Islet precursor cell (in vitro differentiated cells): ENCODE measurements around the gene DNAH3.
"Not testable (repeated sequence)": the region's sequence is repeated elsewhere in the genome, so short reads cannot be mapped to it uniquely, and the experiment has no call there.

Experiments
- DNase-seq: peaks from one replicate; pipeline ENCODE4 v3.0.0-alpha.2; 2018

DNAH3 gene

DNA sequence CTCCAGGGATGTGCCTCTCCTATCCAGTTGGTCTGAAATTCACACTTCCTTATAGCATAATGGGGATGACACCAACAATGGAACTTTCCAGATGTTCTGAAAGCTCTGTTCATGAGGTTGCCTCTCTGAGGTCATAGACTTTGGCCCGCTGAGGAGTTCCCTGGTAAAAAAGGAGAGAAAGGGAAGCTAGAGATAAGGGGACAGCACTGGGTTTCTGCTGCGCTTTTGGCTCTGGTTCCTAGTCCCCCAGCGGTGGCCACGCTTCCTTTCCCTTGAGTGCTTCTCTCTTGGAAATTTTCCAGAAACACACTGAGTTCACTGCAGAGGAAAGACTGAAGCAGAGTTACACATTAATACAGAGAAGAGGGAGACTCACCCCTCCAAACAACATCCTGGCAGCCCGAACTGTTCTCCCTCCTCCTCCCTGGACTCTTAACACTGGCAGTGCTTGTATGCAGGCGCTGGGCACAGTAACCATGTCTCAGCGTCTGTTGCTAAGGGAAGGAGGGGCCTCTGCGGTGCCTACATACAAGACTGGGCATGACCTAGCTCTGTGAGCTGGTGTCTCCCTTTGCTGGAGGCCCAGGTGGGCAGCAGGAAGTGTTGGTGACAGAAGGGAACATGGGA is at the start of gene DNAH3:
TSS of gene DNAH3 (minus strand) at position 472 of the 627 bp plus-strand sequence. CDS start 527 bp downstream, outside the sequence.
- no peak for DNase-seq

GRCh38 chr16:21199607-21200218 is 49.1 kb upstream of the DNAH3 start:
- peak; percentile 62 for DNase-seq

DNA sequence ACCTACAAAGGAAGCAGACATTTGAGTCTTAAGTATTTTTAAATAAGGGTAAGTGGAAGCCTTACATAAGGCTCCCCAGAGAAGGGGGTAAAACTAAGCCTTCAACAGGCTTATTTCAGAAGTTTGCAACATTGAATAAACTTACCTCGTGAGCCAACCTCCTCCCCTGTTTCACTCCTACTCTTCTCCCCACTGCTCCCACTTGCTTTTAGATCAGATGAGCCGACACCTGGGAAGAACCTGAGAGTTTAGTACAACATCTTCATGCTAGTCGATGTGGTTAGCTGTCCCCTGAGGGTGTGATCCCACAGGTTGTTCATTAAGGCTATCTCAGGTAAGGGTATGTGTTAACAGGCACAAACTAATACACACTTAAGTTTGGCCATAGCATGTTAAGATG is 47.0 kb upstream of the DNAH3 start:
- no peak for DNase-seq

DNA sequence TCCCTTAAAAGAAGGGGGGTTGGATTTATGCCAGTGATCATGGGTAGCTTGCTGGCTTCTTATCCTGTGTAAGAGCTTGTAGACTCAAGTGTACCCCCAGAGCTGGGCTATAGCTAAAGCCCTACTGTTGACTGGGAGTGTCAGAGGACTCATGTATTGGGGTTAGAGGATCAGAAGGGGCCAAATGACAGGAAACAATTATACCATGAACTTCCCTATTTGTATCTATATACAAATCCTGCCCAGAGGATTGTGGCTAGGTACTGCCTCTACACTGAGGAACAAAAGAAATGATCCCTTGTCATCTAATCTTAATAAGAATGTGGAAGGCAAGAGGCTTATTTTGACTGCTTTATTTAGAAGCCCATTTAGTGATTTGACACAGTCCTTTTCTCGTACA is 46.5 kb upstream of the DNAH3 start:
- no peak for DNase-seq

GRCh38 chr16:21195330-21195729 is 44.7 kb upstream of the DNAH3 start:
- not testable (repeated sequence) for DNase-seq

GRCh38 chr16:21194771-21195301 is 44.2 kb upstream of the DNAH3 start:
- DNase-seq = no peak

- DNase-seq = no peak
Observed at GRCh38 chr16:21192991-21193390, 42.3 kb upstream of the DNAH3 start.

DNA sequence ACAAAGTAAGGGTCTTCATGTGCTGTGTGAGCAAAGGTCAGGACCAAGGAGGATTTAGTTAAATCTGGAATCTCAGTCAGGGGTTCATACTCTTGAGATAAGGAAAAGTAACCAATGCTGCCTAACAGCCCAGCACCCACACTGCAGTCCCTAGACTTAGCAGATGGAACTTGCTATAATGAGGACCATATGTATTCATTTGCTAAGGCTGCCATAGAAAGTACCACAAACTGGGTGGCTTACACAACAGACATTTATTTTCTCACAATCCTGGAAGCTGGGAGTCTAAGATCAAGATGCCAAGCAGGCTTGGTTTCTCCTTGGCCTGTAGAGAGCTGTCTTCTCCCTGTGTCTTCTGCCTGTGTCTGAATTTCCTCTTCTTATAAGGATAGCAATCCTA is 40.0 kb upstream of the DNAH3 start:
- DNase-seq = no peak

DNA sequence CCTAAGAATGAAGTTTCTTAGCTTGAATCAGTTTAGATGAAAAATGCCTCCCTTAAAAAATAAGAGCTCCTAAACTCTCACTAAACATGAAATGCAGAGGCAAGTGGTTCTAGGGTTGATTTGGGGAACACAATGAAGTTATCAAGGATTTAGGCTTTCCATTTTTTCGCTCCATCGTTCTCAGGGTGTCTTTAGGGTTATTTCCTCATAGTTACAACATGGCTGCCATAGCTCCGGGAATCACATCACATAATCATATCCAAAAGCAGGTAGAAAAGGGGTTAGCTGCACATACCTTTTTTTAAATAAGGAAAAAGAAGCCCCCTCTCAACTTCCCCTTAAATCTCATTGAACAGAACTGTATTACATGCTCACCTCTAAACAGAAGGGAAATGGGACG is 39.4 kb upstream of the DNAH3 start:
- DNase-seq = no peak

DNA sequence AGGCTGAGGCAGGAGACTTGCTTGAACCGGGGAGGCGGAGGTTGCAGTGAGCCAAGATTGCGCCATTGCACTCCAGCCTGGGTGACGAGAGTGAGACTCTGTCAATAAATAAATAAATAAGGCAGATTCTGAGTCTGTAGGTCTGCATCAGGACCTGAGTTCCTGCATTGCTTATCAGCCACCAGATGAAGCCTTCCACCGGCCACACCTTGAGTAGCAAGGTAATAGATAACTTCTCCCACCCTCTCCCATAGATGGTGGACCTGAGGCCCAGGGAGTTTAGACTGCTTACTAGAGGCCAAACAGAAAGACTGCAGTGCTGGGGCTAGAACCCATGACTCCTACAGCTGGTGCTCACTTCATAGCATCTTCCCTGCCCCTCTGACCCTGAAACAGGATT is 38.7 kb upstream of the DNAH3 start:
- DNase-seq = no peak

GRCh38 chr16:21186326-21186691 is 35.7 kb upstream of the DNAH3 start:
- DNase-seq = no peak

DNA sequence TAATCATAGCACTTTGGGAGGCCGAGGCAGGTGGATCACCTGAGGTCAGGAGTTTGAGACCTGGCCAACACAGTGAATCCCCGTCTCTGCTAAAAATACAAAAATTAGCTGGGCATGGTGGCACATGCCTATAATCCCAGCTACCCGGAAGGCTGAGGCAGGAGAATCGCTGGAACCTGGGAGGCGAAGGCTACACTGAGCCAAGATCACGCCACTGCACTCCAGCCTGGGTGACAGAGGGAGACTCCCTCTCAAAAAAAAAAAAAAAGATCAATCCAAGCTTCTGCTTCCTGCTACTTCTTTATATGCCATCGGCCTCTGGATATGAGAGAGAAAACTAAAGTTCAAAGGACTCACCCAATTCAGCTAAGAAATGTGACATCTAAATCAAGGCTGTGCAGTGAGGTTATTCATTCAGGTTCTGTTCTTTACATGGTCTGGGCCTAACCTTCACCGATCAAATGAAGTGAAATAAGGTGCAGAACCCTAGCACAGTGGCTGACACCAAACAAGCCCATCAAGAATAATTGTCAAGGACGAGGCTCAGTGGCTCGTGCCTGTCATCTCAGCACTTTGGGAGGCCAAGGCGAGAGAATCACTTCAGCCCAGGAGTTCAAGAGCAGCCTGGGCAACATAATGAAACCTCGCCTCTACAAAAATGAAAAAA is 35.1 kb upstream of the DNAH3 start:
- DNase-seq = no peak

DNA sequence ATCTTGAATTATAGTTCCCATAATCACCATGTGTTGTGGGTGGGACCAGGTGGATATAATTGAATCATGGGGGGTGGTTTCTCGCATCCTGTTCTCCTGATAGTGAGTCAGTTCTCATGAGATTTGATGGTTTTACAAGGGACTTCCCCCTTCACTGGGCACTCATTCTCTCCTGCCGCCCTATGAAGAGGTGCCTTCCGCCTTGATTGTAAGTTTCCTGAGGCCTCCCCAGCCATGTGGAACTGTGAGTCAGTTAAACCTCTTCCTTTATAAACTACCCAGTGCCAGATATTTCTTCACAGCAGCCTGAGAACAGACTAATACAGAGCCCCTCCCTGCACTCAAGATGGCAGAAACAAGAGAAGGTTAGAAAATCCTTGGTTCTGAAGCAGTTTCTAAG is 34.2 kb upstream of the DNAH3 start:
- DNase-seq = no peak

GRCh38 chr16:21183995-21184394 is 33.3 kb upstream of the DNAH3 start:
- DNase-seq = no peak

DNA sequence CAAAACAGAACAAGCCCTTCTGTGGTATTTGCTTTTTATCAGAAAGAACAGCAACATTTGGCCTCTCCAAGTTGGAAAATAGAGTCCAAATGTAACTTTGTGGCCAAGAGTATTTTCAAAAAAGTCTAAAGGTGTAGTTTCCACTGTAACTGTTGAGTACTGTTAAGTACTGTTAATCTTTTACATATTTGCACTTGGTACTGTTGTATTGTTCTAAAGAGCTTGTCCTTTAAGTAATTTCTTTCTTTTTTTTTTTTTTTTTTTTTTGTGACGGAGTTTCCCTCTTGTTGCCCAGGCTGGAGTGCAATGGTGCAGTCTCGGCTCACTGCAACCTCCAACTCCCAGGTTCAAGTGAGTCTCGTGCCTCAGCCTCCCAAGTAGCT is 29.3 kb upstream of the DNAH3 start:
- no peak for DNase-seq

DNA sequence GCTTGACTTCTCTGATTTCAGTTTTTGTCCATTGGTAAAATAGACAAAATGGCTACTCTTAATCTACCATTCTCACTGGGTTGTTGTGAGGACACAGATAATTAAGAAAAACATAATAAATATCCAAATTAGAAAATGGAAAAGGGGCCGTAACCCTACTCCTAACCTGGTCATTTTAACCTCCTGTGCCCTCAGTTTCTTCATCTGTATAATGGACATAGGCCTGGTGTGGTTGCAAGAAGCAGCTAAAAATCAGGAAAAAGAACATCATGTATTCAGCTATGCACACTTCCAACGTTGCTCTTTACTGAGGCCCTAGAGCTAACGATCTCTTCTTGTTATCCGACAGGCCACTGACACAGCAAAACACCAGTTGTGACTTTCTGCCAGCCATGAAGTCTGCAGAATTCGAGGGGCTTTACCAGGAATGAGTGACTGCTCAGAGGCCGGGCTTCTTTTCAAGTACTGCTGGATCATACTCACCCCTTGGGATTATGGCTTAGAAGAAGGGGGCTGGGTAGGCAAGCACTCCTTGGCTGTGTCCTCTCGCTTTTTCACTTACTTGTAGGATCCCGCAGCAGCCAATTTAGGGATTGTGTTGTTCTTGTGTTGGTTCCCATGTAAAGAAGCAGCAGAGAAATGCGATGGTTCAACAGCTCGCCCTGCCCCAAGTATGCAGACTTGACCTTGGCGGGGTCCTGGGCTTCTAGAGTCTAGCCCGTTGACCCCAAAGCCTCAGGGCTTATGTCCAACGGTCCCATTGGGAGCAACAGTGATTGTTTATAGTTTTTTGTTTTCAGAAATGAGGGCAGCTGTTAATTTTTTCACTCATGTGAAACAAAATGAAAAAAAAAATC is 28.7 kb upstream of the DNAH3 start:
- DNase-seq = no peak

DNA sequence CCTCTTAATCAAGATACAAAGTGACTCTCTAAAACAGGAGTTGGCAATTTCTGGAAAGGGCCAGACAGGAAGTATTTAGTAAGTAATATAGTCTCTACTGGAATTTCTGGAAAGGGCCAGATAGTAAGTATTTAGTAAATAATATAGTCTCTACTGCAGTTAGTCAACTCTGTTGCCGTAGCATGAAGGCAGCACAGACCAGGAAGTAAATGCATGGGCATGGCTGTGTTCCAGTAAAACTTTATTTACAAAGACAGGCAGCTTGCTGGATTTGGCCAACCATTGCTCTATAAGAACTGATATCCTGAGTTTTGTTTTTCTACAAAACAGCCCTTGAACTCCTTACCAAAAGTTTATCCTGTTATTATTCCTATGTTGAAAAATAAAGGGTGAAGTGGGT is 24.8 kb upstream of the DNAH3 start:
- DNase-seq = no peak

GRCh38 chr16:21172650-21173049 is 22.0 kb upstream of the DNAH3 start:
- DNase-seq = no peak

DNA sequence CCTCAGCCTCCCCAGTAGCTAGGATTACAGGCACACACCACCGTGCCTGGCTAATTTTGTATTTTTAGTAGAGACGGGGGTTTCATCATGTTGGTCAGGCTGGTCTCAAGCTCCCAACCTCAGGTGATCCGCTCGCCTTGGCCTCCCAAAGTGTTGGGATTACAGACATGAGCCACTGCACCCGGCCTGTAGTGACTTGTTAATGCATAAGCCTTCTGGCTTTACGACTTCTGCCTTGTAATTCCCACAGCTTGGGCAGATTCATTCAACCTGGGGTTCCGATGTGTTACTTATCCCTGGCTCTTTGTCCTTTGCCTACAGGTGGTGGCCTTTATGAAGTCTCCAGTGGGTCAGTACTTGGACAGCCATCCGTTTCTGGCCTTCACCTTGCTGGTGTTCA is 19.5 kb upstream of the DNAH3 start:
- not testable (repeated sequence) for DNase-seq

DNA sequence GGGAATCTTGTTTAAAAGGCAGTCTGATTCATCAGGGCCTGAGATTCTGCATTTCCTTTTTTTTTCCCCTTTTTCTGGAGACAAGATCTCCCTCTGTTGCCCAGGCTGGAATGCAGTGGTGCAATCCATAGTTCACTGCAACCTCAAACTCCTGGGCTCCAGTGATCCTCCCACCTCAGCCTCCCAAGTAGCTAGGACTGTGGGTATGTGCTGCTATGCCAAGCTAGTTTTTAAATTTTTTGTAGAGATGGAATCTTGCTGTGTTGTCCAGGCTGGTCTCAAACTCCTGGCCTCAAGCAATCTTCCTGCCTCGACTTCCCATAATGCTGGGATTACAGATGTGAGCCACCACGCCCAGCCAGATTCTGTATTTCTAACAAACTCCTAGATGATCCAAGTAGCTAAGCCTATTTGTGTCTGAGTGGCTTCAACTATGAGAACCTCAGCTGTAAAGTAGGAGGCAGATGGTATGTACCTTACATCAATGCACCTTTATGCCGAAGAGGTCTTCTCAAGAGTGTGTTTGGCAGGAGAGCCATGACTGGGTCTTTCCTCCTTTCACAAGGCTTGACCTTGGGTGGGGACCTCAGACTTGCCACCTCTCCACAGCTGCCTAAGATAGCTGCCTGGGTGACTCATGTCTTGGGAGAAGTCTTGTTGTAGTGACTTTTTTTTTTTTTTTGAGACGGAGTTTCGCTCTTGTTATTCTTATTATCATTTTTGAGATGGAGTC is 18.8 kb upstream of the DNAH3 start:
- DNase-seq = no peak

DNA sequence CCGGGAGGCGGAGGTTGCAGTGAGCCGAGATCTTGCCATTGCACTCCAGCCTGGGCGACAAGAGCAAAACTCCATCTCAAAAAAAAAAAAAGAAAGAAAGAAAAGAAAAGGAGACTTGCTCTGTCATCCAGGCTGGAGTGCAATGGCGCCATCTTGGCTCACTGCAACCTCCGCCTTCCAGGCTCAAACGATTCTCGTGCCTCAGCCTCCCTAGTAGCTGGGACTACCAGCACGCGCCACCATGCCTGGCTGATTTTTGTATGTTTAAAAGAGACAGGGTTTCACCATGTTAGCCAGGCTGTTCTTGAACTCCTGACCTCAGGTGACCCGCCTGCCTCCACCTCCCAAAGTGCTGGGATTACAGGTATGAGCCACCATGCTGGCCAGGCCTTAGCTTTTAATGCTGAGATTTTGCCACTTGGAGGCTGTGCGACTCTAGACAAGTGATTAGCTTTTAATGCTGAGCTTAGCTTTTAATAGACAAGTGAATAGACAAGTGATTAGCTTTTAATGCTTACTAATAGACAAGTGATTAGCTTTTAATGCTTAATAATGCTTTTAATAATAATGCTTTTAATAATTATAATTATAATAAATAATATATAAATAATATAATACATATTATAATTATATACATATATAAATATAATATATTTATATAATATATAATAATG is 17.4 kb upstream of the DNAH3 start:
- DNase-seq = no peak

DNA sequence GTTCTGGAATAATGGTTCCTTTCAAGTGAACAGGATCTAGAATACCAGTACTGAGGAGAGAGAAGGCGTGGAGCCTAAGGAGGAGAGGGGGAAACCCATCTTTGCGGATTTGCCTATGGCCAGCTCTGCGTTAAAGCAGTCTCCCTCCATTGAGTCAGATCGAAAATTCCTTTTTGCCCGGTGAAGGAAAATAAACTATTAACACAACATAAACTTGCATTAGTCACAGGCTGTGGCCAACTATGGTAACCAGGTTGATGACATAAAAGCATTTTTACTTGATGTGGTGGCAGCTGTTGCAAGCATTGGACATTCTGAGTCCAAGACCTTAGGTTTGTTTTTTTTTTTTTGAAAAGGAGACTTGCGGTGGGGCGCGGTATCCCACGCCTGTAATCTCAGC is 16.7 kb upstream of the DNAH3 start:
- no peak for DNase-seq
